MCF 10A (cell line): Measurements from ENCODE around the gene DTL. TPM values are rescaled to one million over a fixed set of nuclear protein-coding genes. Genes with fewer than 3 reads are reported as not detected.
A peak's percentile ranks its signal among the peaks of the same experiment; 100 is the strongest.

Experiments used
- BruUV-seq: library from RNA; stranded (reverse); fragments of 400-500 nt; replicated peaks from 2 replicates; lab custom pipeline; 2021; lab: Mats Ljungman, UMichigan
- CTCF ChIA-PET: fragments of 300-600 bp; sonication (Branson Sonifier 250); formaldehyde crosslinking; extraction: SDS; loops from one replicate; lab custom pipeline; 2021; ENCODE audit warnings: antibody characterized with exemption, inconsistent platforms; lab: Yijun Ruan, JAX
- POLR2A ChIA-PET: fragments of 300-600, 350-650 bp; sonication (Branson Sonifier 250); formaldehyde crosslinking; extraction: SDS; loops from one replicate; lab custom pipeline; 2020; ENCODE audit warnings: antibody characterized with exemption, inconsistent platforms; lab: Yijun Ruan, JAX
- DNase-seq: peaks from one replicate; pipeline ENCODE4 v3.0.0-alpha.2; 2018; ENCODE audit not compliant: unreplicated experiment
- H3K27ac Mint-ChIP-seq: one replicate; pipeline ENCODE4 v1.8.0; 2022; ENCODE audit warnings: mild to moderate bottlenecking, low read depth, mixed read lengths; ENCODE audit not compliant: unreplicated experiment
- H3K27me3 Mint-ChIP-seq: one replicate; pipeline ENCODE4 v1.8.0; 2022; ENCODE audit warnings: mixed read lengths; ENCODE audit not compliant: insufficient read depth, unreplicated experiment
- H3K36me3 Mint-ChIP-seq: one replicate; pipeline ENCODE4 v1.8.0; 2022; ENCODE audit warnings: mild to moderate bottlenecking, moderate library complexity, mixed read lengths; ENCODE audit not compliant: insufficient read depth, unreplicated experiment
- H3K4me1 Mint-ChIP-seq: one replicate; pipeline ENCODE4 v1.8.0; 2022; ENCODE audit warnings: mixed read lengths; ENCODE audit not compliant: insufficient read depth, unreplicated experiment
- H3K4me3 Mint-ChIP-seq: one replicate; pipeline ENCODE4 v1.8.0; 2022; ENCODE audit warnings: mild to moderate bottlenecking, moderate library complexity, mixed read lengths; ENCODE audit not compliant: unreplicated experiment
- H3K9me3 Mint-ChIP-seq: one replicate; pipeline ENCODE4 v1.8.0; 2022; ENCODE audit warnings: mixed read lengths; ENCODE audit not compliant: unreplicated experiment
- CTCF ChIP-seq: fragments of 200-600 bp; IDR thresholded peaks from one replicate; pipeline ENCODE4 v1.8.0; 2022; ENCODE audit warnings: antibody characterized with exemption, mild to moderate bottlenecking; ENCODE audit not compliant: unreplicated experiment
- intact Hi-C: fragments of 100-400 bp; cut with micrococcal nuclease; formaldehyde crosslinking; loops from 2 replicates; pipeline ENCODE4 v1.14.1; 2022
- total RNA-seq: library from RNA; stranded (reverse); gene quantifications from 2 replicates; pipeline ENCODE4 v1.2.3, GENCODE V29; 2022

DTL gene
- total RNA-seq, 1 experiment from 2014 or later = 34.4 TPM

GRCh38 chr1:212098771-212099170 is 63.2 kb downstream of the DTL start:
- TF ChIP-seq CTCF = no peak
- H3K4me3 Mint-ChIP-seq = no peak overlapping the region
- BruUV-seq = no TSS peak
- intact Hi-C loops = no loop called here
- no peaks in the 10 kb centered on the region for H3K27me3 Mint-ChIP-seq
- H3K9me3 Mint-ChIP-seq = no peaks in the 10 kb centered on the region
- H3K27ac Mint-ChIP-seq = peak overlapping the region; percentile 0
- no peaks in the 10 kb centered on the region for H3K4me1 Mint-ChIP-seq
- CTCF ChIA-PET = interaction anchor here (2.7 kb wide), 1 partner anchor 28 kb away, joined by 23 read pairs; no protein-coding TSS in a partner anchor
- peaks cover 6% of the 10 kb centered on the region for H3K36me3 Mint-ChIP-seq
- POLR2A ChIA-PET = no interaction called here
- no peak for DNase-seq

DNA sequence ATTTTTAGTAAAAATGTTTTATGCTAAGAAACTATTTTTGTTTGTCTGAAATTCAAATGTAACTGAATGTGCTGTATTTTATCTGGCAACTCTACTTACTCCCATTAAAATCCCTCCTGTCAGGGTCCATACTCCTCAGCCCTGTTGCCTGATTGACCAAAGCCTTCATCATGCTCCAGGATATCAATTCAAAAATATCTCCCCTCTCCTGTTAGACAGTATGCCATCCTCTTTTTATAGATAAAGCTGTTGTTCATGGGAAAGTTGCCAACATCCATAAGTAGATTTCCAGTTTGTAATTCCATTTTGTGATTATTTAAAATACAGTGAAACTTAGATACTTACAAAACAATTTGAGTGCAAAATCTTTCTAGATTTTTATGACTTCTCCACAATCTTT is 65.7 kb downstream of the DTL start:
- peaks cover 6% of the 10 kb centered on the region for H3K36me3 Mint-ChIP-seq
- H3K4me1 Mint-ChIP-seq = no peaks in the 10 kb centered on the region
- no TSS peak for BruUV-seq
- H3K27ac Mint-ChIP-seq = no peak overlapping the region
- intact Hi-C loops = no loop called here
- DNase-seq = no peak
- no peak for TF ChIP-seq CTCF
- no peaks in the 10 kb centered on the region for H3K9me3 Mint-ChIP-seq
- H3K4me3 Mint-ChIP-seq = no peak overlapping the region
- CTCF ChIA-PET = interaction anchor here (0.6 to 2.9 kb wide), 5 partner anchors 15 to 896 kb away, joined by 3 to 14 read pairs (median 3); partner anchors contain the start of genes DTL and INTS7
- H3K27me3 Mint-ChIP-seq = no peaks in the 10 kb centered on the region
- POLR2A ChIA-PET = no interaction called here

DNA sequence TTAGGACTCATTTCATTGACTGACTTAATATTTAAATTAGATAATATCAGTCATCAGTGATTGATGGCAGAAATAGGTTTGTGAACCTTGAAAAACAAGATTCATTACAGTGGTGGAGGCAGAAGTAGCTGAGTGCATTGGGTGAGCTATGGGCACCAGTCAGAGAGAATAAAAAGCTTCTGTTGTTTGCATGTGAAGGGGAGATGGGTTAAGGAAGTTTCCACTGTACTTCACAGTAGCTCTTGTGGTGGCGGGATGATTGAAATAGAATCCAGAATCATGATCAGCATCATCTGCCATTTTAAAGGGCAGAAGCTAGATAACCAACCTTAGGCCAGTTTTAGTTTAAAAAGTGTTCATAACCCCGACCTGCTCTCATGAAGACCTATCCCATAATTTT is 66.2 kb downstream of the DTL start:
- no peak for DNase-seq
- Mint-ChIP-seq H3K4me3 (no peak overlapping the region), H3K9me3 (no peaks in the 10 kb centered on the region), H3K27me3 (no peaks in the 10 kb centered on the region), H3K4me1 (no peaks in the 10 kb centered on the region), H3K36me3 (peaks cover 6% of the 10 kb centered on the region), H3K27ac (no peak overlapping the region)
- no TSS peak for BruUV-seq
- ChIA-PET POLR2A (interaction anchor here (0.7 to 1.4 kb wide), 3 partner anchors 15 to 101 kb away, joined by 3 read pairs; no protein-coding TSS in a partner anchor), CTCF (interaction anchor here (0.6 to 2.9 kb wide), 9 partner anchors 9 to 896 kb away, joined by 3 to 14 read pairs (median 3); no protein-coding TSS in a partner anchor)
- no peak for TF ChIP-seq CTCF
- intact Hi-C loops = no loop called here

- no peak for DNase-seq
- H3K27ac Mint-ChIP-seq = no peak overlapping the region
- H3K4me3 Mint-ChIP-seq = no peak overlapping the region
- peaks cover 6% of the 10 kb centered on the region for H3K36me3 Mint-ChIP-seq
- no peaks in the 10 kb centered on the region for H3K9me3 Mint-ChIP-seq
- intact Hi-C loops = no loop called here
- no peaks in the 10 kb centered on the region for H3K4me1 Mint-ChIP-seq
- no TSS peak for BruUV-seq
- H3K27me3 Mint-ChIP-seq = no peaks in the 10 kb centered on the region
- POLR2A ChIA-PET = interaction anchor here (0.6 to 1.7 kb wide), 8 partner anchors 9 to 503 kb away, joined by 3 to 5 read pairs (median 3); no protein-coding TSS in a partner anchor
- TF ChIP-seq CTCF = no peak
- CTCF ChIA-PET = interaction anchor here (0.6 to 5.3 kb wide), 6 partner anchors 13 to 263 kb away, joined by 3 to 37 read pairs (median 3); no protein-coding TSS in a partner anchor
These were observed 69.2 kb downstream of the DTL start for GRCh38 chr1:212104586-212105325.
